A673 (cell line): ENCODE results near the gene MYRIP.

Source experiments
- CTCF ChIP-seq: fragments of 300-800, 200-600 bp; sonication (generic); conservative IDR thresholded peaks from 2 replicates; pipeline ENCODE4 v1.5.1; 2017; ENCODE audit warnings: low read depth, mild to moderate bottlenecking, antibody characterized with exemption, low read length, moderate library complexity, mixed read lengths
- EZH2 ChIP-seq: fragments of 200-600 bp; sonication (generic); IDR thresholded peaks from 2 replicates; pipeline ENCODE4 v1.6.1; 2017; ENCODE audit warnings: borderline replicate concordance, low read depth, mild to moderate bottlenecking, mixed read lengths, antibody characterized with exemption, low read length; ENCODE audit not compliant: poor library complexity, severe bottlenecking

GRCh38 chr3:40166997-40167396 is 357.6 kb downstream of the MYRIP start:
- TF ChIP-seq CTCF (no peak), EZH2 (no peak)
